GM19328 (cell line): Measurements from ENCODE around the gene B3GNT7.
"Not testable (repeated sequence)": the region's sequence is repeated elsewhere in the genome, so short reads cannot be mapped to it uniquely, and the experiment has no call there.

Source experiments
- ATAC-seq: cut with Tn5 transposase; IDR thresholded peaks from one replicate; pipeline ENCODE4 v1.9.1; 2021; ENCODE audit warnings: mild to moderate bottlenecking, moderate library complexity; ENCODE audit not compliant: unreplicated experiment

Gene B3GNT7

DNA sequence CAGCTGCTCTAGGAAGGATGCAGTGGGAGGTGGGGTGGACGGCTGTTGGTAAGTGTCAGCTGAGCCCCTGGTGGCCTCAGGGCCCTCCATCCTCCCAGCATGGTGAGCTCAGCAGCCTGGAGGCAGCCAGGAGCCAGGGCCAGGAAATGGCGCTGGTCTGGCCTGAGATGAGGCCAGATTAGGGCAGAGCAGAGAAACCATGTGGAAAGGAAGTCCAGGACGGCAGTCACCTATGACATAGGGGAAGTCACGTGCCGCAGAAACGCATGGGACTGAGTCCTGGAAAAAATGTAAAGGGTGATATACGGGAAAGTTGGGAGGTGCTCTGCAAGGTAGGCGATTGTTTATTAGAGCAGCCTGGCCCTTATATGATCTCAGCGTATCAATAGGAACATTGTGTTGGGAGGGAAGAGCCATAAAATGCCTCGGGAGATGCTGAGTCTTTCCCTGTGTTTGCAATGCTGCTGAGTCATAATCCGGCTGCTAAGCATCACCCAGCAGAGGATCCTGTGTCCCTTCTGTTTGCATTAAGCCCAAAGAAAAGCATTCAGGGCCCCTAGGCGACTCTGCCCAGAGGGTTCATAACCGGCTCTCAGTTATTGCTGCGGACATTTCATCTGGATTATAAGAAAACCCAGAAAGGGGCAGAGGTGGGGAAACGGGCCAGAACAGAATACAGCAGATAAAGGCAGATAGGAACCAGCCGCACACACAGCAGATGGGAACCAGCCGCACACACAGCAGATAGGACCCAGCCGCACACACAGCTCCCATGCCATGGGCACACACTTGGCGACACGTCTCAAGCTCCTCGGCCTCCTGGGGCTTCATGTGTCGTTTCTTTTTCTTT lies 30.3 kb upstream of the B3GNT7 start:
- ATAC-seq: no peak

GRCh38 chr2:231367178-231367577 lies 28.3 kb upstream of the B3GNT7 start:
- ATAC-seq: no peak

DNA sequence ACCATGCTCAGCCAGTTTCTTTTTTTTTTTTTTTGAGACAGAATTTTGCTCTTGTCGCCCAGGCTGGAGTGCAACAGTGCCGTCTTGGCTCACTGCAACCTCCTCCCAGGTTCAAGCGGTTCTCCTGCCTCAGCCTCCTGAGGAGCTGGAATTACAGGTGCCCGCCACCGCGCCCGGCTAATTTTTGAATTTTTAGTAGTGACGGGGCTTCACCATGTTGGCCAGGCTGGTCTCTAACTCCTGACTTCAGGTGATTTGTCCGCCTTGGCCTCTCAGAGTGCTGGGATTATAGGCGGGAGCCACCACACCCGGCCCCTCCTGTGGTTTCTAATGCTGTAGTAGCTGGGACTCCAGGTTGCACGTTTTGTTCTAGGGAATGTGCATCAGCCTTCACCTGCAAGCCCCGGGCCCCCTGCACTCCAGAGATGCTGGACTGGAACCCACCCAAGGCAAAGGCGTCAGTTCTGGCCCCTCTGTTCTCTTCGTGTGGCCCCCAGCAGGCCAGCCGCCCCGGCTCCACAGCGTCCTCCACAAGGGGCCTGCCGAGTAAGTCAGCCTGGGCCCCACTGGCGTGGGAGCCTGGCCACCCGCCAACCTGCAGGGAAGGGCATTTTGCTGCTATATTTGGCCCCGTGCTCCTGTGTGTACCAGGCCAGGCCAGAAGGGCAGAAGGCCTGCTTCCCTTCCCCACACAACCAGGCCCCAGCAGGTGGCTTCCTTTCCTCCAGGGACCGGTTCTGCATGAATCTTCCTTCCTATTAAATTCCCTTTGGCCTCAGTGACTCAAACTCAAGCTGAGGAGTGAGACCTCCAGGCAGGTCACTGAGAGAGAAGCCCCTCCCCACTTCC lies 25.7 kb upstream of the B3GNT7 start:
- ATAC-seq: no peak

DNA sequence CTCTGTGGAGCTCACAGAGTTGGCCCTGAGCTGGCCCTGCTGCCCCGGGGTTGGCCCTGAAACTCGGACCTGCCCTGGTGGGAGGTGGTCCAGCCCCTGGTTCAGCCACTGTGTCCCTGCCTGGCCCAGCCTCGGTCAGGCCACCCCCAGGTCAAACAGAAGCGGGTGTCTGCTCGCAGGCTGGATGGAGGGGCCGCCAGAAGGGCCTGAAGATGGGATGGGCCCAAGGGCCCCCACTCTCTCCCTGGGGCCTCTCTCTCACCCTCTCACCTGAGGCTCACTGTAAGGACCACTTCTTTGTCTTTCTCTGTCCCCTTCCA lies 25.1 kb upstream of the B3GNT7 start:
- no peak for ATAC-seq

DNA sequence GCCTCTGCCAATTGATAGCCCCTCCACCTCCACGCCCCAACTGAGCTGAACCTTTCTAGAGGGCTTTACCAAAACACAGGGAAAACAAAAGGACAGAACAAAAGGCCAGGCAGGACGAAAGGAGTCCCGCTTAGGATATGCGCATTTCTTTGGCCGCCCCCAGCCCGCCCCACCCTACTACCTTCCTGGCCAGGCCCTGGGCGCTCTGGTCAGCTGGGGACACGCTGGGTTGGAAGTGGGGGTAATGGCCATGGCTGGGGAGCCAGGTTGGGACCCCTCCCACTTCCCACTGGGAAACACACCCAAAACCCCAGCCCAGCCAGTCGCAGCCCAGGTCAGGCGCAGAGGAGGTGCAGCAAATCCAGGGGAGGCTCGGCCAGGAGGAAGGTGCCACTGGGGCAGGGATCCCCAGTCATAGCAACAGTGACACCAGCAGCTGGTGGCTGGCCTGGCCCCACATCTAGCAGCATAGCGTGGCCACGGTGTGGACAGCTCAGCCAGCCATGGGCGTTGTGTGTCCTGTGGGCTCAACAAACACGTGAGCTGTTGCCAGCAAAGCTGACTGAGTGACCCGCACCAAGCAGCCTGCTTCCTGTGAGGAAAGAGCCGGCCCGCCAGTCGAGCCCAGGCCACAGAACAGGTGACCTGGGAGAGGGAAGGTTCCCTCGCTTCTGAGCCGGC lies 24.6 kb upstream of the B3GNT7 start:
- no peak for ATAC-seq

- no peak for ATAC-seq
These were observed 24.0 kb upstream of the B3GNT7 start for GRCh38 chr2:231371430-231372054.

GRCh38 chr2:231372326-231372725 lies 23.2 kb upstream of the B3GNT7 start:
- ATAC-seq: no peak

GRCh38 chr2:231373184-231373583 lies 22.3 kb upstream of the B3GNT7 start:
- no peak for ATAC-seq

- ATAC-seq: no peak
These were observed 21.6 kb upstream of the B3GNT7 start for GRCh38 chr2:231373786-231374349.

DNA sequence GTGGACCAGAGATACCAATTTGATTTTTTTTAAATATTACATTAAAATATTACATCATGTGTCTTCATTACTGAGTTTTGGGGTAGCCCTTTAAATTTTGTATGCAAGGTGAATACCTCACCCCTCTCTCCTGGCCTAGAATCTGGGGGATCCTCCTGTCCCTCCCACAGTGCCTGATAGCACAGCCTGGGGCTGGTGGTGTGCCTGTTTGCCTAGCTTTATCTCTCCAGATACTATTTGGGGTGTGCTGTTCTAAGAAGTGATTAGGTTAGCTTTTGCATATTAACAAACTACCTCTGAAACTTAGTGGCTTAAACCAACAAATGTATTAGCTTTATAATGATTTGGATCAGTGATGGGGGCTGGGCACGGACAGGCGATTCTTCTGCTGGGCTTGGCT lies 20.7 kb upstream of the B3GNT7 start:
- no peak for ATAC-seq

GRCh38 chr2:231375994-231376615 lies 19.4 kb upstream of the B3GNT7 start:
- ATAC-seq: not testable (repeated sequence)

GRCh38 chr2:231376857-231377256 lies 18.7 kb upstream of the B3GNT7 start:
- ATAC-seq: no peak

GRCh38 chr2:231378026-231378722 lies 17.3 kb upstream of the B3GNT7 start:
- no peak for ATAC-seq

GRCh38 chr2:231379266-231380215 lies 16.0 kb upstream of the B3GNT7 start:
- no peak for ATAC-seq

DNA sequence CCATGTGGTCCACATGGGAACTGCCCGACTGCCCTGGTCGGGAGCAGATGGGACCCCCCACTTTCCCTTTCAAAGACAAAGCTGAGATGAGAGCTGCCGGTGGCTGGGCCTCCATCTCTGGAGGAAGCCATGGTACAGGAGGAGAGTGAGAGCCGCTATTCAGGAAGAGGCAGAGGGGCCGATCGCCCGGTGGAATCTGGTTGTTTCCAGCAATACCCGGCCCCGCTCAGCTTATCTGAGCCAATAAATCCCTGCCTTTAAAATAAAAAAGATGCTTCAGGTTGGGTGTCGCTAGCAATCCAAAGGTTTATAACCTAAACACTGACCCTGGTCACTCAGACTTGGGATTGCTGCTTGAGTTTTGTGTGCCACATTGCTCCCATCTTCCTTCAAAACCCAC lies 15.2 kb upstream of the B3GNT7 start:
- no peak for ATAC-seq

- ATAC-seq: no peak
These were observed 14.3 kb upstream of the B3GNT7 start for GRCh38 chr2:231380991-231381847.

- ATAC-seq: no peak
These were observed 13.4 kb upstream of the B3GNT7 start for GRCh38 chr2:231382116-231382515.
